ENCODE data around the gene TMEM88. TPM values are rescaled to one million over a fixed set of nuclear protein-coding genes. Genes with fewer than 3 reads are reported as not detected.

Gene TMEM88
- total and polyA plus RNA-seq, 2 of the 13 experiments (the other 11 are each of a cell fraction or from before 2014, with no cell fraction given) = 0.31 to 0.66 TPM

DNA sequence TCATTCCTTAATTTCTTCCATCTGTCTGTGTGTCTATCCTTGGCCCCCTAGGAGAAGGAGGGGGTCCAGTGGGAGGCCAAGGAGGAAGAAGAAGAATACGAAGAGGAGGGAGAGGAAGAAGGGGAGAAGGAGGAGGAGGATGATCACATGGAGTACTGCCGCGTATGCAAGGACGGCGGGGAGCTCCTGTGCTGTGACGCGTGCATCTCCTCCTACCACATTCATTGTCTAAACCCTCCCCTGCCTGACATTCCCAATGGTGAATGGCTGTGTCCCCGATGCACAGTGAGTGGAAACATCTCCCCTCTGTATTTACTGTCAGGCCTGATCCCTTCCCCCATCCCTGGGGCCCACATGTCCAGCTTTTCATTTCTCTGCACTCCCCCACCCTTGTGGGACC, 40.0 kb downstream of the TMEM88 start:
- ChIA-PET CTCF (ENCODE audit: low intra/inter-chr PET ratio, low total read pairs) (no interaction called here), POLR2A (no interaction called here)
- DNase-seq (ENCODE audit: low spot score) = no peak
- FAIRE-seq = no peak
- no peak overlapping the region for H3K4me3 ChIP-seq (replicated peaks in 1 of 3; ENCODE audit: insufficient read depth in 1 of 3, low read depth in 2 of 3, low read length in 3 of 3)
- peaks cover 0 to 2% of the 10 kb centered on the region in 2 experiments; a peak in 1 of 5 replicates for H3K36me3 ChIP-seq (replicated peaks in 1 of 2; ENCODE audit: control insufficient read depth in 1 of 2, insufficient read depth in 2 of 2, low read length in 2 of 2)
- no peak for TF ChIP-seq ATF7-NPFF (CRISPR knock-in tag; IDR thresholded peaks at IDR 0.05; ENCODE audit: low read depth)
- TF ChIP-seq ZMYM3 (CRISPR knock-in tag; IDR thresholded peaks at IDR 0.05) = no peak
- TF ChIP-seq REPIN1 (CRISPR knock-in tag; IDR thresholded peaks at IDR 0.05; ENCODE audit: borderline replicate concordance, low read depth) = no peak
- no peak for TF ChIP-seq ZC3H4 (CRISPR knock-in tag; IDR thresholded peaks at IDR 0.05; ENCODE audit: borderline replicate concordance)
- WGBS (ENCODE audit: low lambda C conversion rate) = 84% methylated on average over 8 of the region's 8 CpGs
- in situ Hi-C loops (cut with HindIII; ENCODE audit: extremely low pct_ligation_motif_present, low pct_unique_long_range_greater_than_20kb) (loop anchor here (5.0 kb wide), 2 partner anchors 38 to 73 kb away; partner anchors contain the start of genes CYB5D1, NAA38 and TMEM88), intact Hi-C loops (cut with micrococcal nuclease; ENCODE audit: unreplicated experiment) (no loop called here)
- no peak overlapping the region for H3K9ac ChIP-seq (ENCODE audit: insufficient read depth, low read depth, low read length)
- H2AFZ ChIP-seq (ENCODE audit: low read length) = no peak overlapping the region
- no peak overlapping the region for H3K4me2 ChIP-seq (ENCODE audit: low read depth, low read length)
- no peak for ATAC-seq
- H3K4me1 ChIP-seq (ENCODE audit: insufficient read depth, low read length) = peaks cover 15% of the 10 kb centered on the region
- H3K9me3 ChIP-seq (ENCODE audit: low read length) = no peaks in the 10 kb centered on the region
- no peaks in the 10 kb centered on the region for H3K27me3 ChIP-seq (ENCODE audit: control insufficient read depth in 1 of 2, insufficient read depth in 2 of 2, low read length in 2 of 2)
- no peaks in the 10 kb centered on the region for H3K79me2 ChIP-seq (ENCODE audit: insufficient read depth, low read length)
- H4K20me1 ChIP-seq (ENCODE audit: insufficient read depth, low read length) = no peaks in the 10 kb centered on the region
- BruUV-seq (replicated peaks) = no TSS peak
- H3K27ac ChIP-seq (ENCODE audit: extremely low read length, insufficient read depth, low read length) = no peak overlapping the region

DNA sequence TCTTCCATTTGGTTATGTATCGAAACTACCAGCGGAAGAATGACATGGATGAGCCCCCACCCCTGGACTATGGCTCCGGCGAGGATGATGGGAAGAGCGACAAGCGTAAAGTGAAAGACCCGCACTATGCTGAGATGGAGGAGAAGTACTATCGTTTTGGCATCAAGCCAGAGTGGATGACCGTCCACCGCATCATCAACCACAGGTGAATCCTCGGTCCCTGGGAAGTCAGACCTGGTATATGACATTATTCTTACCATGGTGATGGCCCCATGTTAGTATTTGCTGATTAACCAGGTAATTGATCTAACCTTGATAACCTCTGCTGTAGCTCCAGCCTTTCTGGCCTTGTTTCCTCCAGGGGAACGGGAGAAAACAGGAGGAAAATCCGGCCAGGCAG, 42.2 kb downstream of the TMEM88 start:
- Histone ChIP-seq H3K9ac (ENCODE audit: insufficient read depth, low read depth, low read length) (no peak overlapping the region), H3K4me2 (ENCODE audit: low read depth, low read length) (no peak overlapping the region), H2AFZ (ENCODE audit: low read length) (no peak overlapping the region), H3K4me1 (ENCODE audit: insufficient read depth, low read length) (peaks cover 15% of the 10 kb centered on the region), H3K27ac (ENCODE audit: extremely low read length, insufficient read depth, low read length) (no peak overlapping the region), H3K36me3 (replicated peaks in 1 of 2; ENCODE audit: control insufficient read depth in 1 of 2, insufficient read depth in 2 of 2, low read length in 2 of 2) (peaks cover 0 to 2% of the 10 kb centered on the region in 2 experiments; a peak in 1 of 5 replicates), H3K27me3 (ENCODE audit: control insufficient read depth in 1 of 2, insufficient read depth in 2 of 2, low read length in 2 of 2) (no peaks in the 10 kb centered on the region), H3K4me3 (replicated peaks in 1 of 3; ENCODE audit: insufficient read depth in 1 of 3, low read depth in 2 of 3, low read length in 3 of 3) (no peak overlapping the region), H4K20me1 (ENCODE audit: insufficient read depth, low read length) (no peaks in the 10 kb centered on the region), H3K9me3 (ENCODE audit: low read length) (no peaks in the 10 kb centered on the region), H3K79me2 (ENCODE audit: insufficient read depth, low read length) (no peaks in the 10 kb centered on the region)
- DNase-seq (ENCODE audit: low spot score) = no peak
- 87% methylated on average over 13 of the region's 13 CpGs for WGBS (ENCODE audit: low lambda C conversion rate)
- in situ Hi-C loops (cut with HindIII; ENCODE audit: extremely low pct_ligation_motif_present, low pct_unique_long_range_greater_than_20kb) (loop anchor here (5.0 kb wide), 2 partner anchors 40 to 75 kb away; partner anchors contain the start of genes CYB5D1, NAA38 and TMEM88), intact Hi-C loops (cut with micrococcal nuclease; ENCODE audit: unreplicated experiment) (loop anchor here (1.0 kb wide), 1 partner anchor 34 kb away; no protein-coding TSS in a partner anchor)
- ChIA-PET POLR2A (no interaction called here), CTCF (ENCODE audit: low intra/inter-chr PET ratio, low total read pairs) (interaction anchor here (1.1 to 2.1 kb wide), 6 partner anchors 35 to 154 kb away, joined by 3 to 39 read pairs (median 7); partner anchors contain the start of genes CYB5D1 and NAA38)
- no TSS peak for BruUV-seq (replicated peaks)
- no peak for ATAC-seq
- FAIRE-seq = no peak
- TF ChIP-seq ZNF124 (CRISPR knock-in tag; IDR thresholded peaks at IDR 0.05) (no peak), RARA (CRISPR knock-in tag; IDR thresholded peaks at IDR 0.05) (no peak), ZEB1 (IDR thresholded peaks at IDR 0.05; ENCODE audit: insufficient replicate concordance, low read depth) (no peak), AKAP8 (CRISPR knock-in tag; IDR thresholded peaks at IDR 0.05) (no peak), RXRA (CRISPR knock-in tag; IDR thresholded peaks at IDR 0.05) (no peak), ZNF329 (CRISPR knock-in tag; IDR thresholded peaks at IDR 0.05; ENCODE audit: low read depth) (no peak)
- TF ChIP-seq, protein P1, sequence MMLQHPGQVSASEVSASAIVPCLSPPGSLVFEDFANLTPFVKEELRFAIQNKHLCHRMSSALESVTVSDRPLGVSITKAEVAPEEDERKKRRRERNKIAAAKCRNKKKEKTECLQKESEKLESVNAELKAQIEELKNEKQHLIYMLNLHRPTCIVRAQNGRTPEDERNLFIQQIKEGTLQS (CRISPR knock-in tag; IDR thresholded peaks at IDR 0.05) = no peak
- TF ChIP-seq, protein P2, sequence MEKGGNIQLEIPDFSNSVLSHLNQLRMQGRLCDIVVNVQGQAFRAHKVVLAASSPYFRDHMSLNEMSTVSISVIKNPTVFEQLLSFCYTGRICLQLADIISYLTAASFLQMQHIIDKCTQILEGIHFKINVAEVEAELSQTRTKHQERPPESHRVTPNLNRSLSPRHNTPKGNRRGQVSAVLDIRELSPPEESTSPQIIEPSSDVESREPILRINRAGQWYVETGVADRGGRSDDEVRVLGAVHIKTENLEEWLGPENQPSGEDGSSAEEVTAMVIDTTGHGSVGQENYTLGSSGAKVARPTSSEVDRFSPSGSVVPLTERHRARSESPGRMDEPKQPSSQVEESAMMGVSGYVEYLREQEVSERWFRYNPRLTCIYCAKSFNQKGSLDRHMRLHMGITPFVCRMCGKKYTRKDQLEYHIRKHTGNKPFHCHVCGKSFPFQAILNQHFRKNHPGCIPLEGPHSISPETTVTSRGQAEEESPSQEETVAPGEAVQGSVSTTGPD (CRISPR knock-in tag; IDR thresholded peaks at IDR 0.05) = no peak
- TF ChIP-seq, protein P3, sequence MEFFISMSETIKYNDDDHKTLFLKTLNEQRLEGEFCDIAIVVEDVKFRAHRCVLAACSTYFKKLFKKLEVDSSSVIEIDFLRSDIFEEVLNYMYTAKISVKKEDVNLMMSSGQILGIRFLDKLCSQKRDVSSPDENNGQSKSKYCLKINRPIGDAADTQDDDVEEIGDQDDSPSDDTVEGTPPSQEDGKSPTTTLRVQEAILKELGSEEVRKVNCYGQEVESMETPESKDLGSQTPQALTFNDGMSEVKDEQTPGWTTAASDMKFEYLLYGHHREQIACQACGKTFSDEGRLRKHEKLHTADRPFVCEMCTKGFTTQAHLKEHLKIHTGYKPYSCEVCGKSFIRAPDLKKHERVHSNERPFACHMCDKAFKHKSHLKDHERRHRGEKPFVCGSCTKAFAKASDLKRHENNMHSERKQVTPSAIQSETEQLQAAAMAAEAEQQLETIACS (CRISPR knock-in tag; IDR thresholded peaks at IDR 0.05) = no peak
- TF ChIP-seq, protein P4, sequence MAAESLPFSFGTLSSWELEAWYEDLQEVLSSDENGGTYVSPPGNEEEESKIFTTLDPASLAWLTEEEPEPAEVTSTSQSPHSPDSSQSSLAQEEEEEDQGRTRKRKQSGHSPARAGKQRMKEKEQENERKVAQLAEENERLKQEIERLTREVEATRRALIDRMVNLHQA (CRISPR knock-in tag; IDR thresholded peaks at IDR 0.05) = no peak

Data from HepG2 (cell line).